GM15510 (cell line): Measurements from ENCODE around the gene RHD.

Experiments used
- POLR2A ChIP-seq: IDR thresholded peaks from 3 replicates; pipeline ENCODE4 v1.6.1; 2011; ENCODE audit warnings: borderline replicate concordance; ENCODE audit not compliant: insufficient read length; ENCODE audit errors: extremely low read depth

RHD gene

GRCh38 chr1:25356441-25356840, 84.1 kb downstream of the RHD start:
- no peak for TF ChIP-seq POLR2A

DNA sequence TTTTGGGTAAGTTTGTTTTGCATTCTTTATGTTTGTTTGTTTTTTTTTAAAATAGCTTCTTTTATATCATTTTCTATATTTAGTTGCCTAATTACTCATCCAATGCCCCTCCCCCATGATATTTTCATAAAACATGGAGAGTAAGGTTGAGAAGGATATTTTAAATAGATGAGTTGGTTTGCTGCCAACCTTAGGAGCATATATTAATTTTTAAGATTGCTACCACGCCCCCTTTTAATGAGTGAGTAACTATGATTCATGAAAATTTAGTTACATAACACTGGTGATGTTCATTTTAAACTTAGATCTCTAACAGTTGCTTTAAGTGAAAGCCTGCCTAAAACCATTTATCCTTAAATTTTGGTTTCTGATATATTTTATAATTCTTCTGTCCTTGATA, 84.5 kb downstream of the RHD start:
- no peak for TF ChIP-seq POLR2A

- no peak for TF ChIP-seq POLR2A
These were observed 88.6 kb downstream of the RHD start for GRCh38 chr1:25360596-25361581.

DNA sequence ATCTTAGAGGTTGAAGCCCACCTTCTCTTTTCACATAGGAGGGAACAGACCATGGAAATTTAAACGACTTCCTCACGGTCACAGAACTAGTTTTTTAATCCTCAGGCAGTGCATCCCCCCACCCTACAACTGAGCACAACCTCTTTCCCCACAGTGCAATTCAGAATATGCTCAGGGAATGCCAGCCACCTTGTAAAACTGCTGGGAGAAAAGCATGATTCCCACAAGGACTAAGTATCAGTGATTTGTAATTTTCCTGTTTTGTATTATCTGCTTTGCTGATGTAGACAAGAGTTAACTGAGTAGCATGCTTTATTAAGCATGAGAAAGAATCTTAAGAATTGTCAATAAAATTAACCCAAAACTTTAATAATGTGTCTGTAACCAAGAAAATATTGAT, 89.6 kb downstream of the RHD start:
- TF ChIP-seq POLR2A = no peak

GRCh38 chr1:25369241-25369640, 96.9 kb downstream of the RHD start:
- no peak for TF ChIP-seq POLR2A
